ENCODE data around the gene DHX35. TPM values are rescaled to one million over a fixed set of nuclear protein-coding genes. Genes with fewer than 3 reads are reported as not detected.

DHX35 gene
- total and polyA plus RNA-seq, 2 of the 13 experiments (the other 11 are each of a cell fraction or from before 2014, with no cell fraction given), result 25.8 to 28.7 TPM

DNA sequence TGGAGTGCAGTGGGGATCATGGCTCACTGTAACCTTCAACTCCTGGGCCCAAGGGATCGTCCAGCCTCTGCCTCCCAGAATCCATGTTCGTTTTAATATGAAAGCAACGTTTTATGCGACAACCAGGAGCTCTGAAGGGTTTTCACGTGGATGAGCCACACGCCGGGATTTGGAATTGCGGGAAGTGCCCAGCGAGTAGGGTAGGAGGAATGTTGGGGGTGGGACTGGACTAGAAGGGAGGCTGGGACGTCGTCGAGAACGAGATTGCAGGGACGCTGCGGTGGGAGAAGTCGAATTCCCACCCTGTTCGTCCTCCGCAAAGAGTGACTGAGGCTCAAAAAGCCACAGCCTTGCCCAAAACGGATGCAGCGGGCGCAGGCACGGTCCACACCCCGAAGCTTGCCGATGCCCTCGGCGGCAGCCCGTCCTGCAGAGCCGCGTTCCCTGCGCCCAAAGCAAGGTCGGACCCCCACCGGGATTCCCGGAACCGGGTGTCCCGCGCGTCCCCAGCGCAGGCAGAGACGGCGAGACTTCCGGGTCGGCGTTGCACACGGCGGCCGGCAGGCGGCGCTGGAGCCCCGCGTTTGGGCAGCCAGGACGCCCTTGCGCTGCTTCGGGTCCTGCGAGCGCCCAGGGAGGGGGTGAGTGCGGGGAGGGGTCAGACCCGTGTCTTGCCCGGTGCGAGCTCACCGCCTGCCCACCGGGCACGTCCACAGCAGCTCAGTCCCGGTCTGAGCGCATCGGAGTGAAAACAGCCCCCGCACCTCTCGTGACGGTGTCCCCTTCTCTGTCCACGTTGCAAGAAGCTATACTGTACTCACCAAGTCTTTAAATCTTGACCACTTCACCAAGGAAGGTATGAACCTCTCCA lies 87.8 kb downstream of the DHX35 start (continued):
- TF ChIP-seq NONO (IDR thresholded peaks at IDR 0.05) (no peak), NONO (CRISPR knock-in tag; conservative IDR thresholded peaks at IDR 0.05) (peak; percentile 98), HOXA9 (CRISPR knock-in tag; IDR thresholded peaks at IDR 0.05; ENCODE audit: borderline replicate concordance) (no peak; the same call in 1 of the 2 replicates), HMG20A (CRISPR knock-in tag; IDR thresholded peaks at IDR 0.05; ENCODE audit: borderline replicate concordance) (peak; percentile 50; the same call in 1 of the 2 replicates), ZFYVE20 (CRISPR knock-in tag; IDR thresholded peaks at IDR 0.05; ENCODE audit: borderline replicate concordance, low read depth) (peak; percentile 69; the same call in 1 of the 2 replicates), ZNF781 (CRISPR knock-in tag; IDR thresholded peaks at IDR 0.05; ENCODE audit: borderline replicate concordance, not compliant biosample characterization) (peak; percentile 88), ZNF777 (CRISPR knock-in tag; IDR thresholded peaks at IDR 0.05) (peak; percentile 92)
- TF ChIP-seq, protein P1, sequence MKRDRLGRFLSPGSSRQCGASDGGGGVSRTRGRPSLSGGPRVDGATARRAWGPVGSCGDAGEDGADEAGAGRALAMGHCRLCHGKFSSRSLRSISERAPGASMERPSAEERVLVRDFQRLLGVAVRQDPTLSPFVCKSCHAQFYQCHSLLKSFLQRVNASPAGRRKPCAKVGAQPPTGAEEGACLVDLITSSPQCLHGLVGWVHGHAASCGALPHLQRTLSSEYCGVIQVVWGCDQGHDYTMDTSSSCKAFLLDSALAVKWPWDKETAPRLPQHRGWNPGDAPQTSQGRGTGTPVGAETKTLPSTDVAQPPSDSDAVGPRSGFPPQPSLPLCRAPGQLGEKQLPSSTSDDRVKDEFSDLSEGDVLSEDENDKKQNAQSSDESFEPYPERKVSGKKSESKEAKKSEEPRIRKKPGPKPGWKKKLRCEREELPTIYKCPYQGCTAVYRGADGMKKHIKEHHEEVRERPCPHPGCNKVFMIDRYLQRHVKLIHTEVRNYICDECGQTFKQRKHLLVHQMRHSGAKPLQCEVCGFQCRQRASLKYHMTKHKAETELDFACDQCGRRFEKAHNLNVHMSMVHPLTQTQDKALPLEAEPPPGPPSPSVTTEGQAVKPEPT (CRISPR knock-in tag; IDR thresholded peaks at IDR 0.05; ENCODE audit: low read depth), result no peak; the same call in 1 of the 2 replicates
- TF ChIP-seq, protein P2, sequence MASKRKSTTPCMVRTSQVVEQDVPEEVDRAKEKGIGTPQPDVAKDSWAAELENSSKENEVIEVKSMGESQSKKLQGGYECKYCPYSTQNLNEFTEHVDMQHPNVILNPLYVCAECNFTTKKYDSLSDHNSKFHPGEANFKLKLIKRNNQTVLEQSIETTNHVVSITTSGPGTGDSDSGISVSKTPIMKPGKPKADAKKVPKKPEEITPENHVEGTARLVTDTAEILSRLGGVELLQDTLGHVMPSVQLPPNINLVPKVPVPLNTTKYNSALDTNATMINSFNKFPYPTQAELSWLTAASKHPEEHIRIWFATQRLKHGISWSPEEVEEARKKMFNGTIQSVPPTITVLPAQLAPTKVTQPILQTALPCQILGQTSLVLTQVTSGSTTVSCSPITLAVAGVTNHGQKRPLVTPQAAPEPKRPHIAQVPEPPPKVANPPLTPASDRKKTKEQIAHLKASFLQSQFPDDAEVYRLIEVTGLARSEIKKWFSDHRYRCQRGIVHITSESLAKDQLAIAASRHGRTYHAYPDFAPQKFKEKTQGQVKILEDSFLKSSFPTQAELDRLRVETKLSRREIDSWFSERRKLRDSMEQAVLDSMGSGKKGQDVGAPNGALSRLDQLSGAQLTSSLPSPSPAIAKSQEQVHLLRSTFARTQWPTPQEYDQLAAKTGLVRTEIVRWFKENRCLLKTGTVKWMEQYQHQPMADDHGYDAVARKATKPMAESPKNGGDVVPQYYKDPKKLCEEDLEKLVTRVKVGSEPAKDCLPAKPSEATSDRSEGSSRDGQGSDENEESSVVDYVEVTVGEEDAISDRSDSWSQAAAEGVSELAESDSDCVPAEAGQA (IDR thresholded peaks at IDR 0.05; ENCODE audit: low read depth), result peak; percentile 72
- TF ChIP-seq, protein P2 (CRISPR knock-in tag; IDR thresholded peaks at IDR 0.05; ENCODE audit: borderline replicate concordance), result no peak
- TF ChIP-seq, protein P3, sequence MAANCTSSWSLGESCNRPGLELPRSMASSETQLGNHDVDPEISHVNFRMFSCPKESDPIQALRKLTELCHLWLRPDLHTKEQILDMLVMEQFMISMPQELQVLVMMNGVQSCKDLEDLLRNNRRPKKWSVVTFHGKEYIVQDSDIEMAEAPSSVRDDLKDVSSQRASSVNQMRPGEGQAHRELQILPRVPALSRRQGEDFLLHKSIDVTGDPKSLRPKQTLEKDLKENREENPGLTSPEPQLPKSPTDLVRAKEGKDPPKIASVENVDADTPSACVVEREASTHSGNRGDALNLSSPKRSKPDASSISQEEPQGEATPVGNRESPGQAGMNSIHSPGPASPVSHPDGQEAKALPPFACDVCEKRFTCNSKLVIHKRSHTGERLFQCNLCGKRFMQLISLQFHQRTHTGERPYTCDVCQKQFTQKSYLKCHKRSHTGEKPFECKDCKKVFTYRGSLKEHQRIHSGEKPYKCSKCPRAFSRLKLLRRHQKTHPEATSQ (CRISPR knock-in tag; IDR thresholded peaks at IDR 0.05; ENCODE audit: borderline replicate concordance), result peak; percentile 90; the same call in 1 of the 2 replicates
- TF ChIP-seq, protein P4, sequence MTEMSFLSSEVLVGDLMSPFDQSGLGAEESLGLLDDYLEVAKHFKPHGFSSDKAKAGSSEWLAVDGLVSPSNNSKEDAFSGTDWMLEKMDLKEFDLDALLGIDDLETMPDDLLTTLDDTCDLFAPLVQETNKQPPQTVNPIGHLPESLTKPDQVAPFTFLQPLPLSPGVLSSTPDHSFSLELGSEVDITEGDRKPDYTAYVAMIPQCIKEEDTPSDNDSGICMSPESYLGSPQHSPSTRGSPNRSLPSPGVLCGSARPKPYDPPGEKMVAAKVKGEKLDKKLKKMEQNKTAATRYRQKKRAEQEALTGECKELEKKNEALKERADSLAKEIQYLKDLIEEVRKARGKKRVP (CRISPR knock-in tag; IDR thresholded peaks at IDR 0.05), result peak in 1 of 2 experiments; percentile 82; a peak in 2 of 4 replicates
- TF ChIP-seq, protein P5, sequence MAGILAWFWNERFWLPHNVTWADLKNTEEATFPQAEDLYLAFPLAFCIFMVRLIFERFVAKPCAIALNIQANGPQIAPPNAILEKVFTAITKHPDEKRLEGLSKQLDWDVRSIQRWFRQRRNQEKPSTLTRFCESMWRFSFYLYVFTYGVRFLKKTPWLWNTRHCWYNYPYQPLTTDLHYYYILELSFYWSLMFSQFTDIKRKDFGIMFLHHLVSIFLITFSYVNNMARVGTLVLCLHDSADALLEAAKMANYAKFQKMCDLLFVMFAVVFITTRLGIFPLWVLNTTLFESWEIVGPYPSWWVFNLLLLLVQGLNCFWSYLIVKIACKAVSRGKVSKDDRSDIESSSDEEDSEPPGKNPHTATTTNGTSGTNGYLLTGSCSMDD (CRISPR knock-in tag; IDR thresholded peaks at IDR 0.05), result peak; percentile 76

Measured in HepG2 (cell line).